Omental fat pad (tissue), 4 donors: ENCODE results near the gene SMPD3. TPM values are rescaled to one million over a fixed set of nuclear protein-coding genes. Genes with fewer than 3 reads are reported as not detected.

ENCODE experiments used
- ATAC-seq: fragments of 150-250 bp; one replicate; pipeline ENCODE4 v1.9.1; 2016; ENCODE audit warnings: mild to moderate bottlenecking, moderate library complexity; ENCODE audit not compliant: low FRiP score
- DNase-seq: peaks from one replicate; pipeline ENCODE4 v3.0.0-alpha.2; 2019; ENCODE audit warnings: low spot score
- total RNA-seq, 4 donors: library from RNA; depleted of rRNA; stranded (reverse); fragments of >200 nt; gene quantifications; one replicate each; pipeline ENCODE4 v1.1.0, GENCODE V29; 2016
- TF ChIP-seq, protein P1 (sequence below), 3 donors: fragments of 450-650 bp; IDR thresholded peaks; one replicate each; pipeline ENCODE4 v1.5.1; 2016 to 2017; ENCODE audit warnings: antibody characterized with exemption in 3 of 3, mild to moderate bottlenecking in 3 of 3, moderate library complexity in 2 of 3

Gene SMPD3
- total RNA-seq, 4 donors from 2014 or later: 0.63 to 44.8 (median 8.1) TPM

DNA sequence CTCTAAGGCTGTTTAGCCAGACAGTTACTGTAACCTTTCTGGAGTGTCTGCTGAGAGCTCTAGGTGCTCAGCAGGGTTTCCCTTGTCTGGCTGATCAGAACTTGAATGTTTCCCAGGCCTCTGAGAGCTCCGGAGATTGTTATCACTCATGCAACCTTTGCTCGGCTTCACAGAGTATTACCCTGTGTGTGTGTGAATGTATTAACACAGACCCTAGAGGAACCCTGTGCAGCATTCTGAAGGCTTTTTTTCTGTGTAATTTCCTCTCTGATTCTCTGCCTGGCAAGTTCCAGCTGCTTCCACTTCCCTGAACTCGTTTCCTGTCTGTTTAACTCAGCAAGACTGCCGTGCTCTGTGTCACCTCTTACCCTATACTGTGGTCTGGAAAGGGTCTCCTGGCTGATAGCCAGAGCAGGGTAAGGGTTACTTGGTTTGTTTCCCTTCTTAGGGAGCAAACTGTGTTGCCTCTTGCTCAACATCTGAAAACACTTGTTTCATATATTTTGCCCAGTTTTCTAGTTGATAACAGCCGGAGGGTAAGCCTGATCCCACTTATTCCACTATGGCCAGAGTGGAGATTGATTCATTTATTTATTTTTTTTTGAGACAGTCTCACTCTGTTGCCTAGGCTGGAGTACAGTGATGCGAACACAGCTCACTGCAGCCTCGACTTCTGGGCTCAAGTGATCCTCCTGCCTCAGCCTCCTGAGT lies 115.7 kb downstream of the SMPD3 start:
- DNase-seq (no peak), ATAC-seq (no peak)
- TF ChIP-seq, protein P1, sequence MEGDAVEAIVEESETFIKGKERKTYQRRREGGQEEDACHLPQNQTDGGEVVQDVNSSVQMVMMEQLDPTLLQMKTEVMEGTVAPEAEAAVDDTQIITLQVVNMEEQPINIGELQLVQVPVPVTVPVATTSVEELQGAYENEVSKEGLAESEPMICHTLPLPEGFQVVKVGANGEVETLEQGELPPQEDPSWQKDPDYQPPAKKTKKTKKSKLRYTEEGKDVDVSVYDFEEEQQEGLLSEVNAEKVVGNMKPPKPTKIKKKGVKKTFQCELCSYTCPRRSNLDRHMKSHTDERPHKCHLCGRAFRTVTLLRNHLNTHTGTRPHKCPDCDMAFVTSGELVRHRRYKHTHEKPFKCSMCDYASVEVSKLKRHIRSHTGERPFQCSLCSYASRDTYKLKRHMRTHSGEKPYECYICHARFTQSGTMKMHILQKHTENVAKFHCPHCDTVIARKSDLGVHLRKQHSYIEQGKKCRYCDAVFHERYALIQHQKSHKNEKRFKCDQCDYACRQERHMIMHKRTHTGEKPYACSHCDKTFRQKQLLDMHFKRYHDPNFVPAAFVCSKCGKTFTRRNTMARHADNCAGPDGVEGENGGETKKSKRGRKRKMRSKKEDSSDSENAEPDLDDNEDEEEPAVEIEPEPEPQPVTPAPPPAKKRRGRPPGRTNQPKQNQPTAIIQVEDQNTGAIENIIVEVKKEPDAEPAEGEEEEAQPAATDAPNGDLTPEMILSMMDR (IDR thresholded peaks at IDR 0.05): no peak

DNA sequence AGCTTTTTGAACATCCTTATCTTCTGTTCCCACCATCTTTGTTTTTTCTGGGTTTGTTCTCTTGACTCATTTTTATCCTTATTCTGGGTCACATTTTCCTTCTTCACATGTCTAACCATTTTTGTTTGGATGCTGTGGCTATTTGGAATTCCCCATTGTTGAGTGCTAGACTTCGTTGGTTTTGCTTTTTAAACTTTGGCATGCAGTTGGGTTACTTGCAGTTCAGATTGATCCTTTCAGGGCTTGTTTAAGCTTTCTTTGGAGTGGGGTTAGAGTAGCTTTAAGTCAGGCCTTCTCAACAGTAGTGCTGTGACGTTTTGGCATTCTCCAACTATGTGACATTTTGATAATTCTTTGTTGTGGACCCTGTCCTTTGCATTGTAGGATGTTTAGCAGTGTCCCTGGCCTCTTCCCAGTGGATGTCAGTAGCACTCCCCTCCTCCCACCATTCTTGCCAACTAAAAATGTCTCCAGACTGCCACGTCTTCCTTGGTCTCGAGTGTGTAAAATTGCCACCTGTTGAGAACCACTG lies 116.4 kb downstream of the SMPD3 start:
- TF ChIP-seq, protein P1 (IDR thresholded peaks at IDR 0.05): no peak
- ATAC-seq (no peak), DNase-seq (no peak)

DNA sequence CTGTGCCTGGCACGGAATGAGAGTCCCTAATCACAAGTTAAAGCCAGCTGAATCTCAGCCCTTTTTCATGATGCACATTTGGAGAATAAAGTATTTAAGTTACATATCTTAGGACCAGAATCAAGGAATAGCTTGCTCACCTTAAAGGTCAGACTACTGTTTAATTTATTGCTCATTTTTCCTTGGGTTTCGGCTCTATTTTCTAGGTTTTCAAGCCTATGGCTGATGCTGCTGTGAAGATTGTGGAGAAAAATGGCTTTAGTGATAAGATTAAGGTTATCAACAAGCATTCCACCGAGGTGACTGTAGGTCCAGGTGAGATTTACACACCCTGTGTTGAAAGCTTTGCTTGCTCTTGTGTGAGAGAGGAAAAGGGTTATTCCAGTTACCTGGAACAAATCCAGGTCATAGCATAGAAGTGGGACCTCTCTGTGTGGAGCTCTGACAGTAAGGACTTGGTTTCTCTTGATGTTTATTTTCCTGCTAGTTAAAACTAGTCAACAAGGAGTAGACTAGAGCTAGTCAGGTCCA lies 119.4 kb downstream of the SMPD3 start:
- no peak for DNase-seq
- TF ChIP-seq, protein P1 (IDR thresholded peaks at IDR 0.05): no peak

DNA sequence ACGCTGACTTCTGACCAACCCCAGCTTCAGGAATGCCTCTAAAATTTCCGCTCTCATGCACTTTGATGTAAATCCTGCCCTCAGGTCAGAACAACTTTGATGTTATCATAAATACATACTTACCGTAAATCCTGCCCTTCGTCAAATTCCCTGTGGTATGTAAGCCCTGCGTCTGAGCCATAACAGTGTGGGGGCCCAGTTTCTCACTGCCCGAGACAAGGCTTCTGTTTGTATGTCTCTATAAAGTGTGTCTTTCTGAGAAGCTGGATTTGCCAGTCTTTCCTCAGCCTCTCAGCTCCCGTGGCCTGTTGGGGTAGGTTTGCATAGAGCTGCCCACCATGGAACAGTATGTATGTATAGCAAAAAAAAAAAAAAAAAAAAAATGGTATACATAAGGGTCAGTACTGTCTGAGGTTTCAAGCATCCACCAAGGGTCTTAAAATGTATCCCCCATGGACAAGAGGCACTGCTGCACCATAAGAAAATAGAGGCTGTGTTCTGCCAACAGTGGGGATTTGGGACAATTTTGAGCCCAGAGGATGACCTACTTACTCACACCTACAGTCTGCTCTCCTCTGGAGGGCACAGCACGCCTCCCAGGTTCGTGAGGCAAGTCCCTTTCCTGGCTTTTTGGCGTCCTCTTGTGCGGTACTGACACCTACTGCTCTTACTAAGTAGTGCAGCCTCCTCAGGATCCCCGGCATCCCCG lies 120.0 kb downstream of the SMPD3 start:
- peak; percentile 94 for ATAC-seq
- DNase-seq: peak; percentile 66
- TF ChIP-seq, protein P1 (IDR thresholded peaks at IDR 0.05): peak in 2 of 3 donors; percentile 67 to 88

More for the DNA sequence above, 119.4 kb downstream of the SMPD3 start:
- ATAC-seq: no peak

DNA sequence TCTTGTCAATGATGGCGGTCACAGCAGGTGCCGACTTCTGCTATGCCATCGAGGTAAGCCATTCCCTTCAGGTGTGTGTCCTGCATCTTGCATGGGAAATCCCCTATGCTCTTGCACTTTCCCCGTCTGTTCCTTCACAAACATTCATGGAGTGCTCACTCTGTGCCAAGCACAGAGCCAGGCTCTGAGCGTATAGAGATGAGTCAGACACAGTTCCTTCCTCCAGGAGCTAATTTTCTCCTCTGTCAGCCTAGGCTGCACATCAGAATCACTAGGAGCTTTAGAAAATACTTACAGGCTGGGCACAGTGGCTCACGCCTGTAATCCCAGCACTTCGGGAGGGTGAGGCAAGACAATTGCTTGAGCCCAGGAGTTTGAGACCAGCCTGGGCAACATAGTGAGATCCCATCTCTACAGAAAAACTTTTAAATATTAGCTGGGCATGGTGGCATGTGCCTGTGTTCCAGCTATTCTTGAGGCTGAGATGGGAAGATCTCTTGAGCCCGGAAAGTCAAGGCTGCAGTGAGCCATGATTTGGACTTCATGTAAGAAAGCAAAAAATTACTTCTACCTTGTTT lies 123.4 kb downstream of the SMPD3 start:
- DNase-seq (no peak), ATAC-seq (no peak)
- TF ChIP-seq, protein P1 (IDR thresholded peaks at IDR 0.05): no peak

DNA sequence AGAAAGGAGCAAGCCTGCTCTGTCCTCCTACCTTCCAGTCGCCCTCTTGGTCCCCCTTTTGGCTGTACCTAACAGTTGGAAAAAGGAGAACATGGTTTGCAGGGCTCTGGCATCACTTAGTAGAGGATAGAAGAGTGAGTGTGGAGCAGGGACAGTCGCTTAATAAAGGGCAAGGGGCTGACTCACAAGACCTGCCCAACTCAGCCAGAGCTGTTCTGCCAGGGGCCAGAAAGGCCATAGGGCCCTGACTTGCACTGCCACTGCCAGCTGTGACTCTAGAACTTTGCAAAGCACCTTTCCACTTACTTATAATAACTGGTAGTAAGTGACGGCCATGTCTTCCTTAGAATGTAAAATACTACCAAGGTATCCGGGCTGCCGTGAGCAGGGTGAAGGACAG lies 124.0 kb downstream of the SMPD3 start:
- TF ChIP-seq, protein P1 (IDR thresholded peaks at IDR 0.05): no peak
- ATAC-seq (no peak), DNase-seq (no peak)
